Glutamatergic neuron (in vitro differentiated cells): ENCODE data around the gene IFNGR2. TPM values are rescaled to one million over a fixed set of nuclear protein-coding genes. Genes with fewer than 3 reads are reported as not detected.
"Not testable (repeated sequence)": the region's sequence is repeated elsewhere in the genome, so short reads cannot be mapped to it uniquely, and the experiment has no call there.

Source experiments
- DNase-seq: peaks from one replicate; pipeline ENCODE4 v3.0.0; 2022
- H3K27ac Mint-ChIP-seq: one replicate; pipeline ENCODE4 v1.8.0; 2020; ENCODE audit warnings: mild to moderate bottlenecking, mixed read lengths, inconsistent platforms; ENCODE audit not compliant: unreplicated experiment
- H3K27me3 Mint-ChIP-seq: one replicate; pipeline ENCODE4 v1.8.0; 2020; ENCODE audit warnings: mild to moderate bottlenecking, moderate library complexity, mixed read lengths, inconsistent platforms; ENCODE audit not compliant: unreplicated experiment
- H3K36me3 Mint-ChIP-seq: one replicate; pipeline ENCODE4 v1.8.0; 2020; ENCODE audit warnings: mild to moderate bottlenecking, mixed read lengths, inconsistent platforms; ENCODE audit not compliant: unreplicated experiment
- H3K4me1 Mint-ChIP-seq: one replicate; pipeline ENCODE4 v1.8.0; 2020; ENCODE audit warnings: mild to moderate bottlenecking, low read depth, mixed read lengths, inconsistent platforms; ENCODE audit not compliant: unreplicated experiment
- H3K4me3 Mint-ChIP-seq: one replicate; pipeline ENCODE4 v1.8.0; 2020; ENCODE audit warnings: mild to moderate bottlenecking, mixed read lengths, inconsistent platforms; ENCODE audit not compliant: unreplicated experiment
- H3K9me3 Mint-ChIP-seq: one replicate; pipeline ENCODE4 v1.8.0; 2020; ENCODE audit warnings: mild to moderate bottlenecking, moderate library complexity, mixed read lengths, inconsistent platforms; ENCODE audit not compliant: unreplicated experiment
- CTCF ChIP-seq: fragments of 200-600 bp; sonication (generic); IDR thresholded peaks from one replicate; pipeline ENCODE4 v1.5.0; 2021; ENCODE audit not compliant: partially characterized antibody, unreplicated experiment
- total RNA-seq: library from RNA; stranded (reverse); fragmentation: NEBNext Ultra II Directional; extraction: Animal tissue kit (Norgen Biotek cat#: 25700); gene quantifications from one replicate; pipeline ENCODE4 v1.2.1, GENCODE V29; 2021; ENCODE audit not compliant: unreplicated experiment

The IFNGR2 gene
- total RNA-seq, 1 donor from 2014 or later: 9.6 TPM

- Mint-ChIP-seq H3K4me3 (no peak overlapping the region), H3K4me1 (peaks cover 3% of the 10 kb centered on the region)
Measured at GRCh38 chr21:33443194-33443593, 40.0 kb downstream of the IFNGR2 start.

GRCh38 chr21:33444499-33444898 lies 41.3 kb downstream of the IFNGR2 start:
- Mint-ChIP-seq H3K4me3 (no peak overlapping the region), H3K9me3 (no peaks in the 10 kb centered on the region), H3K27me3 (no peaks in the 10 kb centered on the region), H3K4me1 (peaks cover 3% of the 10 kb centered on the region), H3K36me3 (no peaks in the 10 kb centered on the region), H3K27ac (no peak overlapping the region)
- TF ChIP-seq CTCF: no peak
- DNase-seq: no peak

More at GRCh38 chr21:33443194-33443593, 40.0 kb downstream of the IFNGR2 start:
- DNase-seq: no peak
- Mint-ChIP-seq H3K27me3 (no peaks in the 10 kb centered on the region), H3K36me3 (no peaks in the 10 kb centered on the region), H3K27ac (no peak overlapping the region), H3K9me3 (no peaks in the 10 kb centered on the region)
- TF ChIP-seq CTCF: no peak

- H3K9me3 Mint-ChIP-seq, H3K4me3 Mint-ChIP-seq, H3K4me1 Mint-ChIP-seq, DNase-seq, H3K27ac Mint-ChIP-seq, H3K27me3 Mint-ChIP-seq, H3K36me3 Mint-ChIP-seq: not testable (repeated sequence)
Measured at GRCh38 chr21:33446620-33447019, 43.4 kb downstream of the IFNGR2 start.

- Mint-ChIP-seq H3K4me1 (no peaks in the 10 kb centered on the region), H3K27ac (no peak overlapping the region), H3K36me3 (peaks cover 9% of the 10 kb centered on the region), H3K9me3 (no peaks in the 10 kb centered on the region), H3K4me3 (no peak overlapping the region), H3K27me3 (no peaks in the 10 kb centered on the region)
- DNase-seq: no peak
- no peak for TF ChIP-seq CTCF
Measured at GRCh38 chr21:33449616-33450015, 46.4 kb downstream of the IFNGR2 start.

- H3K36me3 Mint-ChIP-seq: peaks cover 9% of the 10 kb centered on the region
Measured at GRCh38 chr21:33451634-33452071, 48.4 kb downstream of the IFNGR2 start.

More at GRCh38 chr21:33451634-33452071, 48.4 kb downstream of the IFNGR2 start:
- Mint-ChIP-seq H3K9me3 (no peaks in the 10 kb centered on the region), H3K27me3 (no peaks in the 10 kb centered on the region), H3K4me3 (no peak overlapping the region), H3K4me1 (no peaks in the 10 kb centered on the region), H3K27ac (no peak overlapping the region)
- DNase-seq: no peak
- TF ChIP-seq CTCF: no peak
